ENCODE measurements around the gene CPM.
"Not testable (repeated sequence)": the region's sequence is repeated elsewhere in the genome, so short reads cannot be mapped to it uniquely, and the experiment has no call there.

CPM gene

GRCh38 chr12:68876461-68876860, 56.5 kb downstream of the CPM start:
- no peak for DNase-seq

GRCh38 chr12:68873316-68873715, 59.7 kb downstream of the CPM start:
- no peak for DNase-seq

- no peak for DNase-seq
Measured at GRCh38 chr12:68871921-68872320, 61.0 kb downstream of the CPM start.

GRCh38 chr12:68871396-68871795, 61.6 kb downstream of the CPM start:
- DNase-seq, result no peak

DNA sequence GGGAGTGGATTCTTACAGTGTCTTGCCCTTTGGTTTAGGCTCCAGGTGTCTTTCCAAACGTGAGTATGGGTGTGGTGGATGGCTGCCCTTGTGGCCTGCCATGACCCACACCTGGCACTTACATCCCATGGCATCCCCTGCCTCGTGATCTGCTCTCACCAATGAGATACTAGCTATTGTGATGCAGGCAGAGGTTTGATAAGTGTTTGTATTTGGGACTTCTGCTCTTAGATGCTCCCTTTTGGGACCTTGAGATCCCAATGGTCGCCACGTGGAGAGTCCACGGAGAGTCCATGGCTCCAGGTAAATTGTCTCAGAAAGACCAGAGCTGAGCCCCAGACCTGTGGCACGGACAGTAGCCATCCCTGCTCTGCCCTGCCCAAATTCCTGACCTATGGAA, 62.5 kb downstream of the CPM start:
- no peak for DNase-seq

DNA sequence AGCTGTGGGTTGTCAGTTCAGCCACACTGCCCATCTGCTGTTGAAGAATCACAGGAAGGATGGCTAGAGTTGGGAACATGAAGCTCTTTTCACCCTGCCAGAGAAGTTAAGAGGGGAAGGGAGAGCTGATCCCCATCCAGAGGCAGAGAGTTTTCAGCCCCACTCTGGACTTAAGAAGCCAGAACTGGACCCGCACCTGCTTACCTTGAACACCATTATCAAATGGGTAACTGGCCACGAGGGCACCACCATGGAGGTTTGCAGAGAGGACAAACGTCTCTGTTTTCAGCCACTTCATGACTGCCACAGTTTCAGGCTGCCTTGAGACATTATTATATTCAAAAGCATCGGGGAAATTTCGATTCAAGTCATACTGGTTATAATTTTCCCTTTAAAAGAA, 63.0 kb downstream of the CPM start:
- no peak for DNase-seq

DNA sequence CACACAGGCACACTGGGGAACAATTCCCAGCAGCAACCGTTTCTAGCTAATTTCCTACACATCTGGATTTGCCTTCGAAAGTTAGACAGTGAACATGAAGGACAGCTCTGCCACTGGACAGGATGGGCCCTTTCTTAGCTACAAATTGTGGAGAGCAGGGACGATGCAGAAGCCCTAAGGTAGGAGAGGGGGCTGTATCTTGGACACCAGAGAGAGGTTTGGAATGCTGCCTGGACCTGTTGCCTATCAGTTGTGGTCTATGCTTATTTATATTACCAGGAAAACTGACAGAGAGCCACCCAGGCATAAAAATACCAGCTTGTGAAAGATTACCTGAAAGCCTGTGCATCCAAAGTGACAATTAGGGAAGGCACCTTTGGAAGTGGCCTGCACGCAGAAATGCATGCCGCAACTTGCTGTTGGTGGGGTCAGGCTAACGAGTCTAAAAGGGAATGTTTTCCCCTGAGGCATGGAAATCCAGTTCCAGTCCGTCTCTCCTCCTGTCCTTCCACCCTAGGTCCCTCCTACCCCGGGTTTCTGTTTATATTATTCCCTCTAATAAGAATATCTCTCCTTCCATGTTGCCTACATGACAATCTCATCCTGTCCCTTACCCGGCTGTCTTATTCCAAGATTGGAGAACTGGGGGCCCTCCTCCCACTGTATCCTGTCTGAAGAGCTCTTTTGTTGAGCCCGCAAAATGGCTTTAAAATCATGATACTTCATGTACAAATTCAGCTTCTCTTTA, 64.8 kb downstream of the CPM start:
- DNase-seq, result no peak

DNA sequence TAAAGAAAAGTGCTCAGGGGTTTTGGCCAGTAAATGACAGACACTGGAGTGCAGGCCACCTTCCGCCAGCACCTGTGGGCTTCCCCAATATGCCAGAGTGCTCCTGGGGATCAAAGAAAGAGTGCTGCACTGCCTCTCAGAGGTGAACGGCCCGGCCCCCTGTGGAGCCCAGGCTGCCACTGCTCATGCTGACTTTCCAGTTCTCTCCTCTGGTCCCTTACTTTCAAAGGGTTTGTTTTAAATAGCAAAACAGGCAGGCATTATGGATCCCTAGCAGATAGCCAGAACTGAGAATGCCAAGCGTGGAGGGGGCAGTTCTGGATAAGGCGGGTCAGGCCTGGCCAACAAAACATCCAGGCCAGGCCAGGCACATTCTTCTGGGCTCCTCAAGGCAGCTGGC, 65.4 kb downstream of the CPM start:
- no peak for DNase-seq

DNA sequence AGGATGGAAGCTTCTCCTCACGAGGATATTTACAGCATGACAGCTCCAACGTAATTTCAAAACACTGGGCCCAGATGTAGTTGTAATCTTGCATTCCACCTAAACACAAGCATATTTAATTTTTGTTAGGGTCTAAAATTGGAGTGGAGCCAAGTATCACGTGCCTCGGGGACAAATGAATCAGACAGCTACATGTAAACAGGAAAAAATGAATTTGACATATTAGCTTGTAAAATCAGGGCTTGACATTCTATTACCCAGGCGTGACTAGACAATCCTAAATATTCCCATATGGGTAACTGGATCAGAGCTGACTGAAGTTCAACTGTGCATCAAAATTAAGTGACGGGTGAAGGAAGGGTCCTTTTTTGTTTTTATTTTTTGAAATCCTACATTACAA, 66.0 kb downstream of the CPM start:
- DNase-seq, result no peak

DNA sequence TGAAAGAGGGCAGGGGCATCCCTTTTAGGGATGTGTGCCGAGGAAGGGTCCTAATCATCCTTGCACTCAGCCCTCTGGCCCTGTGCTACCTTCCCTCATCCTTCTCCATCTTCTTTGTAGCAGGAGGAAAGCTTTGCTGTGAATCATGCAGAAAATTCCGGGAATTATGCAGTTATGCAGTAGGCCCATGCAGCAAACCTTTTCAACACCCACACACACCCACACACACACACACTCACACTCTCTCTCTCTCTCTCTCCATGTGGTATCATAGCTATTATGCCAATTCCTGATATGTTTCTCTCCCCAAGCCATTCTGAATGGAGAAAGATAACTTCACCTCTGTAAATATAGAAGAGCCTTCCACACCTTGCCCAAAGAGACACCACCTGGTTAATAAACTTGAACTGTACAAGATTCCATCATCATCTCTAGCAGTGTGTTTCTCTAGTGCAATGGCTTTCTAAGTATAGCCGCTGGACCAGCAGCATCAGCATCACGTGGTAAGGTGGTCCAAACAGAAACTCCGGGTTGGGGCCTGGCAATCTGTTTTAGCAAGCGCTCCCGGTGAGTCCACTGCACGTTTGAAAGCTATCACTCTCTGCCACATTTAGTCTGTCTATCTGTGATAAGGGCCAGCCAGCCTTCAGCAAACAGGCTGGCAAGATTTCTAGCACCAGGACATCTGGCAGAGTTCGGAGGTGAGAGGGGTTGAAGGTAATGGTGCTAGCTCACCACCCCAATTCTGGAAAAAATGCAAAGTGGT, 67.4 kb downstream of the CPM start:
- no peak for DNase-seq

GRCh38 chr12:68864604-68865003, 68.4 kb downstream of the CPM start:
- no peak for DNase-seq

DNA sequence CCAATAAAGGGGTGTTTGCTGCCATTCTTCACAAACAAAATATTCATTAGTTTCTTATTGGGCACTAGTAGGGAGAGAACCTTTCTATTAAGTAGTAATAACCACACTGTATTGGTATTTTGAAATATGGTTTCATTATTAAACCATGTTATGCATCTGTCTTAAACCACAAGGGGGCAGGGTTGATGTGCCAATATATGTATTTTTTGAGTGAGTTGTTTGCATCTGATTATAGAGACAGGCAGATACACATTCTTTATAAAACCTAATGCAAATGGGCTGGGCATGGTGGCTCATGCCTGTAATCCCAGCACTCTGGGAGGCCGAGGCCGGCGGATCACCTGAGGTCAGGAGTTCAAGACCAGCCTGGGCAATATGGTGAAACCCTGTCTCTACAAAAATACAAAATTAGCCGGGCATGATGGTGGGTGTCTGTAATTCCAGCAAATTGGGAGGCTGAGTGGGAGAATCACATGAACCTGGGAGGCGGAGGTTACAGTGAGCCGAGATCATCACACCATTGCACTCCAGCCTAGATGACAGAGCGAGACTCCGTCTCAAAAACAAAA, 69.0 kb downstream of the CPM start:
- not testable (repeated sequence) for DNase-seq

DNA sequence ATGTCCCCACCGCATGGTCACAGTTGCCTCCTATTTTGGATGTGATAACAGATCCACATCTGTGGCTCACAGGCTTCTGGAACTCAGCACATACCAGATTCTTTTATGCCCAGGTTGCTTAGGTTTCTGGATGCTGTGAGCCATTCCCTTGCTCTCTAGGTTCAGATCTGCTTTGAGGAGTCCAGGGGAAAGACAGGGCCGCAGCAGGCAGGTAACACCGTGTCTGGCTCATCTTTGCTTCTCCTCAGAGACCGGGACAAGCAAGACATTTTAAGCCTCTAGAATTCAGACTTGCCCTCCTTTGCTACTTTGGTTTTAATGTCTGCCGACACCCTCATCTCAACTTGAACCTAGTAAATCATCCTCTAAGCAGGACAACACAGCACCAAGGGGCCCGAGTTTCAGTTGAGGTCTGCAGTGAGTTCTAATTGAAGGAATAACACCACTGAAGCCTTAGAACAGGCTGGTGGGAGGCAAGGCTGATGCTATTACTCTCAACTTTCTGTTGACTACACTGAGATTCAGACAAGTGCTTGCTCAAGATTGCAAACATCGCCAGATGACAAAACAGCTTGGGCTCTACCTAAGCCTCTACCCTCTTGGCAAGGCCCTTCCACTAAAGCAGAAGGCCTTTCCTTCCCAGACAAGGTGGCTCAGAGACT, 69.7 kb downstream of the CPM start:
- DNase-seq, result no peak

DNA sequence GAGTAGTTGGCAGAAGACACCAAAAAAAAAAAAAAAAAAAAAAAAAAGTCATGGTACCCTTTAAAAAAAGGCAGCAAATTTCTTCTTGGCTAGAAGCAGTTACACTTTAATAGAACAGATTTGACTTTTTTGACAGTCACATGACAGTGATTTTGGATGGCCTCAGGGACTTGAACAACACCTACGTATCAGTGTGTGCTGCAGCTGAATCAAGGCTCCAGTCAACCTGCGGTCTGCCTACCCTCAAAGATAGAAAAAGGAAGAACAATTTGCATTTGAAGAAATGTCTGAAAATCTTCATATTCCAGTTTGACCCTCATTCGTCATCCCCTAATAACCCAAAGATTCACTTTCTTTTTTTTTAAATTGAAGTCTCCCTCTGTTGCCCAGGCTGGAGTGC, 71.1 kb downstream of the CPM start:
- DNase-seq, result no peak

DNA sequence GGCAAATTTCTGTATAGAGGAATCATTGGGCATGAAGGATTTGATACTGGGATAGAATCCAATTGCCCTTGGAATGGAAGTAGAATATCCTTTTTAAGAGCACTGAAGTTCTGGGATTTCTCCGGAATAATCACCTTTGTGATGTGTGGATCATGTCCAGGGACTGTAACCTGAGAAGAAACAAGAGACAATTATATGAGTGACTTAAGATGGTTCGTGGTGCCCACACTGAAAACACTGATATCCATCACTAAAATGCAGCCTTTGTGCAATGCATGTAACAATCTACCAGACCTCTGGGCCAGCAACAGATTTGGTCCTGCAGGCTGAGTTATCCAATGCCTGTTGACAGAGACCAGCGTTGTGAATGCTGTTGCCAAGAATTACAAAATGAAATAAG, 76.5 kb downstream of the CPM start:
- DNase-seq, result no peak

DNA sequence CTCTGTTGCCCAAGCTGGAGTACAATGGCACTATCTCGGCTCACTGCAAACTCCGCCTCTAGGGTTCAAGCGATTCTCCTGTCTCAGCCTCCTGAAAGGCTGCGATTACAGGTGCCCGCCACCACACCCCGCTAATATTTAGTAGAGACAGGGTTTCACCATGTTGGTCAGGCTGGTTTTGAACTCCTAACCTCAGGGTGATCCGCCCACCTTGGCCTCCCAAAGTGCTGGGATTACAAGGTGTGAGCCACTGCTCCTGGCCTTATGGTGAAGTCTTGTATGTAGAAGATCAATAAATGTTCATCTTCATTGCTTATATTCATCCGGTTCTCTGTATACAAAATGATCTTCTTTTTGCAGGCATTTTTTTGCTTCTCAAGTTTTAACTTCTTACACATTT, 77.2 kb downstream of the CPM start:
- no peak for DNase-seq

DNA sequence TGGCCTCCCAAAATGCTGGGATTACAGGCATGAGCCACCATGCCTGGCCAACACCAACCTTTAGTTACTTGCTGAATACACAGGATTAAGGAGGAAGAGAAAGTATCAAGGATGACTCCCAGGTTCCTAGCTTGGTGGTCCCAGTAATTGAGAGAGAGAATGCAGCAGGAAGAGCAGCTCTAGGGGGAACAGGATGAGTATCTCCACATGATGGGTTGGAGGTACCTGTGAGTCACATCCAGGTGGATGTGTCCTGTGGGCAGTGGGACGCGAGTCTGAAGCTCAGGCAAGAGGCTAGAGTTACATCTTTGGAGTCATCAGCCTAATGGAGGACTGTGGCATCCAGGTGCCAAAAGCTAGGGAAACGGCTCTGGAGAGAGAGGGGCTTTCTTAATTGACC, 77.9 kb downstream of the CPM start:
- DNase-seq, result no peak

DNA sequence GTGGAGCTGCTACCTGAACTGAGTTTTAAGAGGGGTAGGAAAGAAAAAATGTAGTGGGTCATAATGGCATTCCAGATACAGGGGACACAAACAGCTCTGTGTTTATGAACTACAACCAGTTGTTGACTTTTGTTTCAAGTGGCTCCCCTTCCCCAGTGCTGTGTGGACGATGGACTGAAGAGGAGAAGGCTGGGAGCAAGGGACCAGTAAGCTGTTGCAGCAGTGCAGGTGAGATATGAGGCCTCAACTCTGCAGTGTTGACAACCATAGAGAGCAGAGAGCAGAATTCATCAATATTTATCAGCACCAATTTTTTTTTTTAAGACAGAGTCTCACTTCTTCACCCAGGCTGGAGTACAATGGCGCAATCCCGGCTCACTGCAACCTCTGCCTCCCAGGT, 78.4 kb downstream of the CPM start:
- no peak for DNase-seq

DNA sequence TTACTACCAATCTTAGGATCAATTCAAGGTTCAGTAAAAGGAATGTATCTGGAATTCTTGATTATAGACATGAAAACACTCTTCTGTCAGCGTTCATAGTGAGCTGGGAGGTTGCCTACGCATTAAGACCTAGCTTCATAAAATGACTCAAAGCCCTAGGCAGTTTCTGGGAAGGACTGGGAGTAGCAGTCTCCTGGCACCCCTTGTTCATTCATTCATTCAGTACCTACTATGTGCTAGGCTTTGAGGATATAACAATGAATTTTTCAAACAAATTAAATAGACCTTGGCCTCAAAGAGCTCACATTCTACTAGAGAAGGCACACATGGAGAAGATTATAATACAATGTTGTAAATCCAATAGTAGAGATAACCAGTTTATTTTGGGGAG, 78.9 kb downstream of the CPM start:
- DNase-seq, result no peak

DNA sequence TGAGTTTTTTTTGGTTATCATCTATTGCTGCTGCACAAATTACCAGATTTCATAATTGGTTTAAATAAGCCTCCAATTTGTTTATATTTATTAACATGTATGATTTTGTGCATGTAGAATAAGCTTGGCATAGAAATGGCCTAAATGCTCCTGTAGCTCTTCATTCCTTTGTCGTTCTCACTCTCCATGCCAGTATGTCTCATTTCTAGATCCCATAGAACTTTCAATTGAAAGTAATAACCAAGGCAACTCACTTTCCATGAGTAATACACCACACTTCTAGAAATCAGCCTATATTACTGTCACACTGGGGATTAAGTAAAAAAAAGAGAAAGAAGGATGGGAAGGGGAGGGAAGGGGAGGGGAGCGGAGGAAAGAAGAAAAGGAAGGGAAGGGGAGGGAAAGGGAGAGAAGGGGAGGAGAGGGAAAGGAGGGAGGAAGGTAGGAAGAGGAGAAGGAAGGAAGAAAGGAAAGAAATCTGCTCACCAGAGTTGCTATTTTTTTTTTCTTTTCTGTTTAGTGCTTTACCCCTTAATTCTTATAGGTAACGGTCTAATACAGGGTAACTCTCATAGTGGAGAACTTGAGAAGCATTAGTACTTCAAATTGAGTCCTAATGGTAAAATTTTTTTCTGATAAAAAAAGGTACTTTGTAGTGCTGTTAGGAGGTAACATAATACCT, 79.4 kb downstream of the CPM start:
- no peak for DNase-seq

- no peak for DNase-seq
Measured at GRCh38 chr12:68851592-68852306, 81.2 kb downstream of the CPM start.

- no peak for DNase-seq
Measured at GRCh38 chr12:68850390-68850789, 82.6 kb downstream of the CPM start.

DNA sequence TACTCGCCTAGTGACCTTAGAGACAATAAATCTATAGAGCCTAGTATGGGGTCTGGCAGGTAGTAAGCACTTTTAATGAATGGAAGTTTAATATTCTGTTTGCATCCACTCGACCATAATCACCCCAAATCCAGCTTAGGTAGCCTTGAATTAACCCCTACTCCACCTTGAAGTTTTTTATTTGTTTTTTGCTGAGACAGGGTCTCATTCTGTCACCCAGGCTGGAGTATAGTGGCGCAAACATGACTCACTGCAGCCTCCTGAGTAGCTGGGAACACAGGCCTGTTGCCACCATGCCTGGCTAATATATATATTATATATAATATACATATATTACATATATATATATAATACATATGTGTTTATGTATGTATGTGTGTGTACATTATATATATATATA, 86.2 kb downstream of the CPM start:
- no peak for DNase-seq
